Adrenal gland (tissue), 5 donors: ENCODE data around the gene PACRG.

Experiments
- POLR2A ChIP-seq, 2 donors: fragments of 450-650 bp; IDR thresholded peaks; one replicate each; pipeline ENCODE4 v1.6.1; 2017; ENCODE audit warnings: antibody characterized with exemption in 2 of 2, mild to moderate bottlenecking in 2 of 2, moderate library complexity in 1 of 2
- TF ChIP-seq, protein P1 (sequence below), 6 experiments: fragments of 450-650 bp in 4 of 6; fragments of 200-600 bp in 2 of 6; sonication (generic) in 1 of 6; IDR thresholded peaks; 1 replicate in 5 of 6; 2 replicates in 1 of 6; pipeline versions ENCODE4 v1.5.1 to v1.8.0; 2016 to 2021; ENCODE audit warnings: antibody characterized with exemption in 6 of 6, mild to moderate bottlenecking in 2 of 6, moderate library complexity in 1 of 6
- donor health status: DM: no; HTN: no; CAD: no.

DNA sequence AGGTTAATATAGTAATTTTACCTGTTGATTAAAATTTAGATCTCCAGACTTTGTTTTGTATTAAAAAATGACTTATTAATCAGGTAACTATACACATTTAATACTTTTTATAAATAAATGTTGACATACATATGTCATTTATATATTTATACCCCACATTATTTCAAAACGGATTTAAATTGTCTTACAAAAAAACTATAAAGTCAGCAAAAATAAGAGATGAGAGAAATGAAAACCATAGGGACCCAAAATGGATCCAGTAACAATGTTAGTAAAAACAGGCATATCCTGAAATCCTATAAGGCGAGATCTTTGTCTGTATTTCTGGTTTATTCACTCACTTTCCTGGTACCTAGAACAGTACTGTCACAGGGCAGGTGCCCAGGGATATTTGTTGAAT is 91.5 kb downstream of the PACRG start:
- TF ChIP-seq, protein P1, sequence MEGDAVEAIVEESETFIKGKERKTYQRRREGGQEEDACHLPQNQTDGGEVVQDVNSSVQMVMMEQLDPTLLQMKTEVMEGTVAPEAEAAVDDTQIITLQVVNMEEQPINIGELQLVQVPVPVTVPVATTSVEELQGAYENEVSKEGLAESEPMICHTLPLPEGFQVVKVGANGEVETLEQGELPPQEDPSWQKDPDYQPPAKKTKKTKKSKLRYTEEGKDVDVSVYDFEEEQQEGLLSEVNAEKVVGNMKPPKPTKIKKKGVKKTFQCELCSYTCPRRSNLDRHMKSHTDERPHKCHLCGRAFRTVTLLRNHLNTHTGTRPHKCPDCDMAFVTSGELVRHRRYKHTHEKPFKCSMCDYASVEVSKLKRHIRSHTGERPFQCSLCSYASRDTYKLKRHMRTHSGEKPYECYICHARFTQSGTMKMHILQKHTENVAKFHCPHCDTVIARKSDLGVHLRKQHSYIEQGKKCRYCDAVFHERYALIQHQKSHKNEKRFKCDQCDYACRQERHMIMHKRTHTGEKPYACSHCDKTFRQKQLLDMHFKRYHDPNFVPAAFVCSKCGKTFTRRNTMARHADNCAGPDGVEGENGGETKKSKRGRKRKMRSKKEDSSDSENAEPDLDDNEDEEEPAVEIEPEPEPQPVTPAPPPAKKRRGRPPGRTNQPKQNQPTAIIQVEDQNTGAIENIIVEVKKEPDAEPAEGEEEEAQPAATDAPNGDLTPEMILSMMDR (IDR thresholded peaks at IDR 0.05) = no peak
- TF ChIP-seq POLR2A (IDR thresholded peaks at IDR 0.05) = no peak
